ENCODE data around the gene MINDY4. TPM values are rescaled to one million over a fixed set of nuclear protein-coding genes. Genes with fewer than 3 reads are reported as not detected.

The MINDY4 gene
- polyA plus RNA-seq, 3 donors: 0.15 to 0.17 TPM; not detected in 1

DNA sequence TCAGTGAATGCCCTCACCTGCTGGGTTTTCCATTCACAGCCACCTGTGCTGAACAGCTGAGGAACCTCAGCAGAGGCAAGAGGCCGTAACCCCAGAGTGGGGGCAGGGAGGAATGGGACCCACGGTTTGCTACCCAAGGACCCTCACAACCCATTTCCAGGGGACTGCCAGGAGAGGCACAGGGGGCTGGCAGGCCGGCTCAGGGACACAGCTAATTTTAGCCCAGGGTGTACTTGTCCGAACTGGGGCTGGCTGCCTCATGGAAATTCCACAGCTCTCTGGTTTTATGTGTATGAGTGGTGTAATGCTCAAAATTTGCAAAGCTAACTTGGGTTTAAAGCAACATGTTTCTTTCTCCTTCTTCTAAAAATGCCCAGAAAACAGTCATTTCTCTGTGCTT, 42.2 kb downstream of the MINDY4 start:
- WGBS (ENCODE audit: insufficient coverage): no CpG with 5 or more reads among the region's 4 CpGs
- H3K36me3 Mint-ChIP-seq: no peaks in the 10 kb centered on the region
- intact Hi-C loops (cut with micrococcal nuclease): no loop called here
- Histone ChIP-seq H3K79me2 (ENCODE audit: insufficient read depth, low read length) (no peaks in the 10 kb centered on the region), H3K4me2 (replicated peaks; ENCODE audit: extremely low read depth, low read length, poor library complexity, severe bottlenecking) (no peak overlapping the region), H3K36me3 (replicated peaks in 1 of 2; ENCODE audit: control insufficient read depth in 1 of 2, insufficient read depth in 2 of 2, low read length in 2 of 2) (no peaks in the 10 kb centered on the region), H2AFZ (ENCODE audit: insufficient read depth, low read depth, low read length, poor library complexity, severe bottlenecking) (no peak overlapping the region), H3K27me3 (ENCODE audit: control insufficient read depth in 2 of 2, insufficient read depth in 2 of 2, low read length in 2 of 2) (no peaks in the 10 kb centered on the region), H3K4me1 (ENCODE audit: control insufficient read depth in 1 of 2, insufficient read depth in 2 of 2, low read length in 2 of 2) (no peaks in the 10 kb centered on the region), H3K4me3 (replicated peaks in 1 of 3; ENCODE audit: low read depth in 2 of 3, low read length in 3 of 3) (no peak overlapping the region), H3K9ac (ENCODE audit: insufficient read depth, low read length, poor library complexity, severe bottlenecking) (no peak overlapping the region), H4K20me1 (ENCODE audit: insufficient read depth, low read length) (no peaks in the 10 kb centered on the region), H3K27ac (ENCODE audit: low read depth in 1 of 2, low read length in 2 of 2) (no peak overlapping the region), H3K9me3 (replicated peaks in 1 of 2; ENCODE audit: control insufficient read depth in 1 of 2, insufficient read depth in 1 of 2, low read length in 2 of 2) (no peaks in the 10 kb centered on the region)
- H3K27ac Mint-ChIP-seq: no peak overlapping the region
- H3K9me3 Mint-ChIP-seq: peaks cover 0 to 2% (median 0%) of the 10 kb centered on the region in 7 donors
- peaks cover 5% of the 10 kb centered on the region for H3K4me1 Mint-ChIP-seq
- no peak overlapping the region for H3K4me3 Mint-ChIP-seq
- TF ChIP-seq, protein P1, sequence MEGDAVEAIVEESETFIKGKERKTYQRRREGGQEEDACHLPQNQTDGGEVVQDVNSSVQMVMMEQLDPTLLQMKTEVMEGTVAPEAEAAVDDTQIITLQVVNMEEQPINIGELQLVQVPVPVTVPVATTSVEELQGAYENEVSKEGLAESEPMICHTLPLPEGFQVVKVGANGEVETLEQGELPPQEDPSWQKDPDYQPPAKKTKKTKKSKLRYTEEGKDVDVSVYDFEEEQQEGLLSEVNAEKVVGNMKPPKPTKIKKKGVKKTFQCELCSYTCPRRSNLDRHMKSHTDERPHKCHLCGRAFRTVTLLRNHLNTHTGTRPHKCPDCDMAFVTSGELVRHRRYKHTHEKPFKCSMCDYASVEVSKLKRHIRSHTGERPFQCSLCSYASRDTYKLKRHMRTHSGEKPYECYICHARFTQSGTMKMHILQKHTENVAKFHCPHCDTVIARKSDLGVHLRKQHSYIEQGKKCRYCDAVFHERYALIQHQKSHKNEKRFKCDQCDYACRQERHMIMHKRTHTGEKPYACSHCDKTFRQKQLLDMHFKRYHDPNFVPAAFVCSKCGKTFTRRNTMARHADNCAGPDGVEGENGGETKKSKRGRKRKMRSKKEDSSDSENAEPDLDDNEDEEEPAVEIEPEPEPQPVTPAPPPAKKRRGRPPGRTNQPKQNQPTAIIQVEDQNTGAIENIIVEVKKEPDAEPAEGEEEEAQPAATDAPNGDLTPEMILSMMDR (IDR thresholded peaks at IDR 0.05): no peak
- peaks cover 0 to 2% (median 0%) of the 10 kb centered on the region in 3 donors for H3K27me3 Mint-ChIP-seq (ENCODE audit: low read depth in 3 of 3)
- DNase-seq: no peak

DNA sequence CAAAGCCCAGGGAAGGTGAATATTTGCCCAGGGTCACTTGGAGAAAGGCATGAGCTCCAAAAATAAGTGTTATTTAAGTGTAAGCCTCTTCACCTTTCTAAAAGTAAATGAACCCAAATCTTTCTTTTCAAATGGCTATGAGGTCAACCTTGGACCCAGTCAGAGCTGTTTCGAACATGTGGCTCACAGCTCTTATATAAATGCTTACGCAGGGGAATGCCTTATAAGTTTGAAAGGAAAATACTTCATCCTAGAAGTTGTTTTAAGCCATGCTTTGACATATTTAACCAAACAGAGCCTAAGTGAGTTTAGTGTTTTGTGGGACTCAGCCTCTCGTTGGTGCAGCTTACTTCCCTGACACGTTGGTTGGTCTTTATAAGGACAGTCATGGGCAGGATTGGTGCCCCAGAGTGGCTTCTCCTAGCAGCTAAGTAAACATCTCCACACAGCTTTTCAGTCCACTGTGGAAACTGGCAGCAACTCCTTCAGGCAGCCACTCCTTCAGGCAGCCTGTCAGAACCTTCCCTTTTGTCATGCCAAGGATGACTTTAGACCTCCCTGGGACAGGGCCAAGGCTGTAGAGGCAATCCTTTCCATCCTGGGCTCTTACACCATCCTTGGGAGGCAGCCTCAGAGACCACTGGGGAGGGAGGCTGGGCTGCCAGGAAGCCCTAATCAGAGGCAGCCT, 43.6 kb downstream of the MINDY4 start:
- Histone ChIP-seq H4K20me1 (ENCODE audit: insufficient read depth, low read length) (no peaks in the 10 kb centered on the region), H3K4me1 (ENCODE audit: control insufficient read depth in 1 of 2, insufficient read depth in 2 of 2, low read length in 2 of 2) (no peaks in the 10 kb centered on the region), H3K4me3 (replicated peaks in 1 of 3; ENCODE audit: low read depth in 2 of 3, low read length in 3 of 3) (no peak overlapping the region), H3K27me3 (ENCODE audit: control insufficient read depth in 2 of 2, insufficient read depth in 2 of 2, low read length in 2 of 2) (no peaks in the 10 kb centered on the region), H3K9me3 (replicated peaks in 1 of 2; ENCODE audit: control insufficient read depth in 1 of 2, insufficient read depth in 1 of 2, low read length in 2 of 2) (no peaks in the 10 kb centered on the region), H2AFZ (ENCODE audit: insufficient read depth, low read depth, low read length, poor library complexity, severe bottlenecking) (no peak overlapping the region), H3K4me2 (replicated peaks; ENCODE audit: extremely low read depth, low read length, poor library complexity, severe bottlenecking) (no peak overlapping the region), H3K27ac (ENCODE audit: low read depth in 1 of 2, low read length in 2 of 2) (no peak overlapping the region), H3K79me2 (ENCODE audit: insufficient read depth, low read length) (no peaks in the 10 kb centered on the region), H3K36me3 (replicated peaks in 1 of 2; ENCODE audit: control insufficient read depth in 1 of 2, insufficient read depth in 2 of 2, low read length in 2 of 2) (no peaks in the 10 kb centered on the region), H3K9ac (ENCODE audit: insufficient read depth, low read length, poor library complexity, severe bottlenecking) (no peak overlapping the region)
- Mint-ChIP-seq H3K36me3 (no peaks in the 10 kb centered on the region), H3K4me1 (peaks cover 3% of the 10 kb centered on the region), H3K27ac (no peak overlapping the region), H3K27me3 (ENCODE audit: low read depth in 3 of 3) (peaks cover 0 to 2% (median 0%) of the 10 kb centered on the region in 3 donors), H3K9me3 (peaks cover 0 to 2% (median 0%) of the 10 kb centered on the region in 7 donors), H3K4me3 (no peak overlapping the region)
- 100% methylated on average over 2 of the region's 4 CpGs for WGBS (ENCODE audit: insufficient coverage)
- TF ChIP-seq, protein P1 (IDR thresholded peaks at IDR 0.05): no peak
- intact Hi-C loops (cut with micrococcal nuclease): no loop called here
- no peak for DNase-seq
